H1 (cell line): ENCODE data around the gene FSIP1.

ENCODE experiments used
- ASH2L ChIP-seq: fragments of 200-600, 300-600 bp; sonication (generic); IDR thresholded peaks from one replicate; pipeline ENCODE4 v1.7.1; 2017; ENCODE audit warnings: low read length
- CHD2 ChIP-seq: IDR thresholded peaks from 2 replicates; pipeline ENCODE4 v1.6.1; 2012; ENCODE audit warnings: low read length, improper control_type of control experiment
- CTCF ChIP-seq, 3 experiments: IDR thresholded peaks; 1 replicate in 2 of 3; 2 replicates in 1 of 3; pipeline versions ENCODE4 v1.5.1 to v1.6.1; 2011; ENCODE audit warnings: low read length in 3 of 3, mild to moderate bottlenecking in 3 of 3, inconsistent platforms in 2 of 3, low read depth in 1 of 3, moderate library complexity in 1 of 3; ENCODE audit not compliant: insufficient read depth in 1 of 3; ENCODE audit errors: control extremely low read depth in 1 of 3
- FOSL1 ChIP-seq: IDR thresholded peaks from 2 replicates; pipeline ENCODE4 v1.6.1; 2011; ENCODE audit warnings: mild to moderate bottlenecking, low read depth, low read length, moderate library complexity; ENCODE audit not compliant: insufficient read depth
- JUND ChIP-seq: IDR thresholded peaks from 2 replicates; pipeline ENCODE4 v1.6.1; 2011; ENCODE audit warnings: mild to moderate bottlenecking, improper control_type of control experiment, low read length
- KDM1A ChIP-seq: fragments of 200-600, 300-600 bp; sonication (generic); IDR thresholded peaks from 2 replicates; pipeline ENCODE4 v1.7.1; 2016; ENCODE audit warnings: mild to moderate bottlenecking, low read length, borderline replicate concordance
- MAX ChIP-seq: IDR thresholded peaks from 2 replicates; pipeline ENCODE4 v1.6.1; 2012; ENCODE audit warnings: inconsistent platforms
- POLR2A ChIP-seq, 2 experiments: IDR thresholded peaks; 1 replicate in 1 of 2; 2 replicates in 1 of 2; pipeline ENCODE4 v1.6.1; 2011; ENCODE audit warnings: low read depth in 2 of 2, low read length in 2 of 2, mild to moderate bottlenecking in 2 of 2; ENCODE audit errors: control extremely low read depth in 1 of 2
- SAP30 ChIP-seq: fragments of 300-600 bp; sonication (generic); IDR thresholded peaks from 2 replicates; pipeline ENCODE4 v1.7.1; 2012; ENCODE audit warnings: low read length, moderate library complexity, mild to moderate bottlenecking, inconsistent platforms; ENCODE audit not compliant: insufficient read depth, insufficient replicate concordance
- SP2 ChIP-seq: IDR thresholded peaks from 2 replicates; pipeline ENCODE4 v1.6.1; 2012; ENCODE audit warnings: mild to moderate bottlenecking, low read length, inconsistent platforms
- TAF7 ChIP-seq: optimal IDR thresholded peaks from 2 replicates; pipeline ENCODE3; 2011; ENCODE audit warnings: low read depth, mild to moderate bottlenecking, inconsistent platforms, low read length, moderate library complexity, borderline replicate concordance
- ZNF274 ChIP-seq: IDR thresholded peaks from 2 replicates; pipeline ENCODE4 v1.7.0; 2012; ENCODE audit warnings: low read length, borderline replicate concordance; ENCODE audit errors: extremely low read depth

- TF ChIP-seq CTCF (IDR thresholded peaks at IDR 0.05; ENCODE audit: control extremely low read depth in 1 of 3, insufficient read depth in 1 of 3, low read depth in 1 of 3, low read length in 3 of 3) (no peak), POLR2A (IDR thresholded peaks at IDR 0.05; ENCODE audit: control extremely low read depth in 1 of 2, low read depth in 2 of 2, low read length in 2 of 2) (no peak), JUND (no peak), ASH2L (no peak), TAF7 (no peak), KDM1A (no peak), MAX (no peak), SAP30 (no peak), CHD2 (no peak), FOSL1 (no peak), ZNF274 (no peak), SP2 (no peak)
Measured at GRCh38 chr15:39738998-39739397, 43.6 kb downstream of the FSIP1 start.
